ENCODE measurements around the gene KCNT1.

DNA sequence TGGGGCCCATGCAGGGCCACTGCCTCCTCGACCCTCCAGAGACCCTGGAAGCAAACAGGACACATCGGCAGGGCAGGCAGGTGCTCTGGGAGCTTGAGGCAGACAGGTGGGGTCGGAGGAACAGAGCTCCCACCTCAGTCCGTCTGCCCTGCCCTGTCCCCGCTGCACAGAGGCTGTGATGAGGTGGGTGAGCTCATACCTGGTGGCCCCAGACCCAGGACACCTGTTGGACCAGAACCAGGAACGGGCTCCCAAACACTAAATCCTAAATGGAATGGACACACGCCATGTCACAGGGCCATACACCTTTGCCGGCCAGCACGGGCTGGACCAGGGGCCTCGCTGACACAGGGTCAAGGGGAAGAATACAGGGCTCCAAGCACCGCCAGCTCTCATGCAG, 8.2 kb upstream of the KCNT1 start:
- TF ChIP-seq, protein P1, sequence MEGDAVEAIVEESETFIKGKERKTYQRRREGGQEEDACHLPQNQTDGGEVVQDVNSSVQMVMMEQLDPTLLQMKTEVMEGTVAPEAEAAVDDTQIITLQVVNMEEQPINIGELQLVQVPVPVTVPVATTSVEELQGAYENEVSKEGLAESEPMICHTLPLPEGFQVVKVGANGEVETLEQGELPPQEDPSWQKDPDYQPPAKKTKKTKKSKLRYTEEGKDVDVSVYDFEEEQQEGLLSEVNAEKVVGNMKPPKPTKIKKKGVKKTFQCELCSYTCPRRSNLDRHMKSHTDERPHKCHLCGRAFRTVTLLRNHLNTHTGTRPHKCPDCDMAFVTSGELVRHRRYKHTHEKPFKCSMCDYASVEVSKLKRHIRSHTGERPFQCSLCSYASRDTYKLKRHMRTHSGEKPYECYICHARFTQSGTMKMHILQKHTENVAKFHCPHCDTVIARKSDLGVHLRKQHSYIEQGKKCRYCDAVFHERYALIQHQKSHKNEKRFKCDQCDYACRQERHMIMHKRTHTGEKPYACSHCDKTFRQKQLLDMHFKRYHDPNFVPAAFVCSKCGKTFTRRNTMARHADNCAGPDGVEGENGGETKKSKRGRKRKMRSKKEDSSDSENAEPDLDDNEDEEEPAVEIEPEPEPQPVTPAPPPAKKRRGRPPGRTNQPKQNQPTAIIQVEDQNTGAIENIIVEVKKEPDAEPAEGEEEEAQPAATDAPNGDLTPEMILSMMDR (IDR thresholded peaks at IDR 0.05; ENCODE audit: poor library complexity), result no peak
- no peak for TF ChIP-seq EZH2 (IDR thresholded peaks at IDR 0.05; ENCODE audit: borderline replicate concordance)

Measured in hepatocyte (in vitro differentiated cells).